ENCODE results near the gene SPTB. TPM values are rescaled to one million over a fixed set of nuclear protein-coding genes. Genes with fewer than 3 reads are reported as not detected.

The SPTB gene
- total RNA-seq, 4 donors from 2014 or later, result 123 to 554 (median 266) TPM

DNA sequence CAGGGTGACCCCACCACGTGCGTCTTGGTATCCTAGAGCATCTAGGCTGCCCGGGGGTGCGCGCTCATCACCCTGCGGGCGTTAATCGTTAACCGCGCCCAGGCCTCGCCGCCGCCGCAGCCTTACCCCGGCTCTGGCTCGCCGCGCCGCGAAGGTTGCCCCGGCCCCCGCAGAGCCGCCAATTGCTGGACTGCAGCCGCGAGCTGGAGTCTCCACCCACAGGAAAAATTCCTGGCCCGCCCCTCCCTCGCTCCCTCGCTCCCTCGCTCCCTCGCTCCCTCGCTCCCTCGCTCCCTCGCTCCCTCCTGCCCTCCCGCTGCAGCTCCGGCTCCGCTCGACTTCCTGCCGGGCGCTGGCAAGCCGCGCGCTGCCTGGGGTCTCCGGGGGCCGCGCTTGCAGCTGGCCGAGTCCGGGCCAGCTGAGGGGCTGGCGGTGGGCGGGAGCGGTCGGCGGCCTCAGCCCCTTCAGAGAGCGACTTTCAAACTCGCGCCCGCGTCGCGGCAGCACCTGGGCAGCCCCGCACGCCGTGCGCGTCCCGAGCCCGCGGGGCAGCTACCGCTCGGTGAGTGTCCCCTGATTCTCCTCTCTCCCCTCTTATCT is 175.5 kb downstream of the SPTB start, which contains the start of gene PLEKHG3:
Gene PLEKHG3, plus strand, starts transcription at position 282 of the 600 bp plus-strand sequence. CDS start 23,208 bp downstream, outside the sequence.
- Histone ChIP-seq H3K36me3 (no peaks in the 10 kb centered on the region), H3K9me3 (no peaks in the 10 kb centered on the region), H3K4me1 (peaks cover 9 to 11% of the 10 kb centered on the region in 2 donors), H3K27ac (peak within 1 kb of the TSS; percentile 52 to 75 (median 74)), H3K27me3 (peaks cover 3 to 7% (median 5%) of the 10 kb centered on the region in 3 donors), H3K4me3 (peak within 1 kb of the TSS; percentile 52 to 88 (median 62))
- ATAC-seq (peak; percentile 60 to 63), DNase-seq (peak in 1 of 2 donors; percentile 33)
- intact Hi-C loops (cut with DNase I; ENCODE audit: low total_unique reads) (no loop called here), in situ Hi-C loops (cut with MboI; ENCODE audit: low sequenced_read_pairs in 4 of 4) (no loop called here)
- peak; percentile 19 to 31 for TF ChIP-seq POLR2A (IDR thresholded peaks at IDR 0.05)
- TF ChIP-seq, protein P1, sequence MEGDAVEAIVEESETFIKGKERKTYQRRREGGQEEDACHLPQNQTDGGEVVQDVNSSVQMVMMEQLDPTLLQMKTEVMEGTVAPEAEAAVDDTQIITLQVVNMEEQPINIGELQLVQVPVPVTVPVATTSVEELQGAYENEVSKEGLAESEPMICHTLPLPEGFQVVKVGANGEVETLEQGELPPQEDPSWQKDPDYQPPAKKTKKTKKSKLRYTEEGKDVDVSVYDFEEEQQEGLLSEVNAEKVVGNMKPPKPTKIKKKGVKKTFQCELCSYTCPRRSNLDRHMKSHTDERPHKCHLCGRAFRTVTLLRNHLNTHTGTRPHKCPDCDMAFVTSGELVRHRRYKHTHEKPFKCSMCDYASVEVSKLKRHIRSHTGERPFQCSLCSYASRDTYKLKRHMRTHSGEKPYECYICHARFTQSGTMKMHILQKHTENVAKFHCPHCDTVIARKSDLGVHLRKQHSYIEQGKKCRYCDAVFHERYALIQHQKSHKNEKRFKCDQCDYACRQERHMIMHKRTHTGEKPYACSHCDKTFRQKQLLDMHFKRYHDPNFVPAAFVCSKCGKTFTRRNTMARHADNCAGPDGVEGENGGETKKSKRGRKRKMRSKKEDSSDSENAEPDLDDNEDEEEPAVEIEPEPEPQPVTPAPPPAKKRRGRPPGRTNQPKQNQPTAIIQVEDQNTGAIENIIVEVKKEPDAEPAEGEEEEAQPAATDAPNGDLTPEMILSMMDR (IDR thresholded peaks at IDR 0.05 in 4 of 5, conservative IDR thresholded peaks at IDR 0.05 in 1 of 5), result no peak

GRCh38 chr14:64703395-64704142 is 176.1 kb downstream of the SPTB start:
- no peaks in the 10 kb centered on the region for H3K9me3 ChIP-seq
- DNase-seq (no peak), ATAC-seq (no peak)
- intact Hi-C loops (cut with DNase I; ENCODE audit: low total_unique reads) (no loop called here), in situ Hi-C loops (cut with MboI; ENCODE audit: low sequenced_read_pairs in 4 of 4) (no loop called here)
- no peaks in the 10 kb centered on the region for H3K36me3 ChIP-seq
- TF ChIP-seq POLR2A (IDR thresholded peaks at IDR 0.05), result no peak
- TF ChIP-seq, protein P1 (IDR thresholded peaks at IDR 0.05 in 4 of 5, conservative IDR thresholded peaks at IDR 0.05 in 1 of 5), result no peak
- peak overlapping the region; percentile 52 to 75 (median 74) for H3K27ac ChIP-seq
- peaks cover 3 to 7% (median 5%) of the 10 kb centered on the region in 3 donors for H3K27me3 ChIP-seq
- peaks cover 9 to 11% of the 10 kb centered on the region in 2 donors for H3K4me1 ChIP-seq
- peak overlapping the region; percentile 52 to 88 (median 62) for H3K4me3 ChIP-seq

DNA sequence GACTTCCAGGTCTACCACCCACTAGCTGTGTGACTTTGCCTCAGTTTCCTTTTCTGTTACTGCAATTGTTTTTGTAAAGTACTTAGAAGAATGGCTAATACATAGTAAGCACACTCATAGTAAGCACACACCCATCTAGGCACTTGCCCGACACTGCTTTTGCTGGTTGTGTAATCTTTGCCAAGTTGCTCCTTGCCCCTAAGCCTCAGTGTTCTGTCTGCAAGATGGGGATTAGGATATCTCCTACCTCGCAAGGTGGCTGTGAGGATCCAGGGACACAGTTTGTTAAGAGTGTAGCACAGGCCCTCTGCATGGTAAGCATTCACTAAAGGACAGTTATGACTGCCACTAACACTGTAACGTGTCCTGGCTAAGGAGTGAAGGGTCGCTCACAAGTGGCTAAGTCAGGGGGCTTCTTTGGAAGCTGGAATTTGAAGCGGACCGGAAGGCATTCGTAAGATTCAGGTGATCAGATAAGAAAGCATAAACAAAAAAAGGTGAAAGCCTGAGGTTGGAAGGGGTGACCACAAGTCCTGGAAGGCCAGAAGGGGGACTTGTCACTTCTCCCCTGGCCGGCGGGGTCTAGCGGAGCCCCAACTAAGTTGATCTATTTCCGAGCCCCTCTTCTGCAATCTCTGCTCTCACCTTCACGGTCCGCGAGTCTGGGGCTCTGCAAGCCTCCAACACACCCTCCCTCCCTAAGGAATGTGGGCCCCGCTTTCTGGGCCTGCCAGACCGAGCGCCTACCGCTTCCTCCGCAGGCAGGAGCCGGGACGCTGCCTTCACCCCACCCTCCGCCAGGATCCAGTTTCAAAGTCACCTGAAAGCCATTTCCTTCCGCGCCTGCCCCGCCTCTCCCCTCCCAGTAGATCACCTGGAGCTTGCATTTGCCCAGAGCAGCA is 177.0 kb downstream of the SPTB start:
- ATAC-seq, result no peak
- H3K4me1 ChIP-seq, result peaks cover 7 to 11% of the 10 kb centered on the region in 2 donors
- no peaks in the 10 kb centered on the region for H3K9me3 ChIP-seq
- in situ Hi-C loops (cut with MboI; ENCODE audit: low sequenced_read_pairs in 4 of 4) (no loop called here), intact Hi-C loops (cut with DNase I; ENCODE audit: low total_unique reads) (no loop called here)
- H3K36me3 ChIP-seq, result no peaks in the 10 kb centered on the region
- H3K27me3 ChIP-seq, result peaks cover 3 to 7% (median 5%) of the 10 kb centered on the region in 3 donors
- TF ChIP-seq, protein P1 (IDR thresholded peaks at IDR 0.05 in 4 of 5, conservative IDR thresholded peaks at IDR 0.05 in 1 of 5), result no peak
- TF ChIP-seq POLR2A (IDR thresholded peaks at IDR 0.05), result no peak
- no peak overlapping the region for H3K4me3 ChIP-seq
- no peak for DNase-seq
- peak overlapping the region in 1 of 4 donors; percentile 75 for H3K27ac ChIP-seq

DNA sequence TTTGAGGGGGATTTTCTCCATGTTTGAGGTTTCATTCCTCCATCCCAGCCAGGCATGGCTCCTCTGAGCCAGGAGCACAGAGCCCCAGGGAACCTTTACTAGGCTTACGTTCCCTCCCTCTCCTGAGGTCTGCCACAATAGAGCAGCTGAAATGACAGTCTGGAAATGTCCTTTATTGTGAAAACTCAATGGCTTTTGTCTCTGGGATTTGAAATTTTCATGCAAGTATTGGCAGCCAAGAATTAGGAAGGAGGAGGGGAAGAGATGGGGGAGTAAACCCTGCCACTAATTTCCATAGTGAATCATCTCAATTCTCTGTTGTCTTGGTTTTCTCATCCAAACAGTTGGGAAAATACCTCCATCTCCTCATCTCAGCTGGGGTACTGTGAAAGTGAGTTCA is 178.0 kb downstream of the SPTB start:
- in situ Hi-C loops (cut with MboI; ENCODE audit: low sequenced_read_pairs in 4 of 4), result no loop called here
- H3K4me1 ChIP-seq, result peaks cover 5 to 11% of the 10 kb centered on the region in 2 donors
- H3K27ac ChIP-seq, result no peak overlapping the region
- no peak for ATAC-seq
- H3K36me3 ChIP-seq, result no peaks in the 10 kb centered on the region
- TF ChIP-seq POLR2A (IDR thresholded peaks at IDR 0.05), result no peak
- TF ChIP-seq, protein P1 (IDR thresholded peaks at IDR 0.05 in 4 of 5, conservative IDR thresholded peaks at IDR 0.05 in 1 of 5), result no peak
- H3K9me3 ChIP-seq, result no peaks in the 10 kb centered on the region
- DNase-seq, result no peak
- H3K4me3 ChIP-seq, result no peak overlapping the region
- peaks cover 3 to 7% (median 5%) of the 10 kb centered on the region in 3 donors for H3K27me3 ChIP-seq
- intact Hi-C loops (cut with DNase I; ENCODE audit: low total_unique reads), result no loop called here
